NCI-H1417 treated with DMSO at 0.1 percent for 48 hours (cell line): ENCODE data around the gene ISL1.
A peak's percentile ranks its signal among the peaks of the same experiment; 100 is the strongest.

Experiments used
- DNase-seq: peaks from one replicate; lab custom pipeline; 2025; lab: John Stamatoyannopoulos, UW

The ISL1 gene

DNA sequence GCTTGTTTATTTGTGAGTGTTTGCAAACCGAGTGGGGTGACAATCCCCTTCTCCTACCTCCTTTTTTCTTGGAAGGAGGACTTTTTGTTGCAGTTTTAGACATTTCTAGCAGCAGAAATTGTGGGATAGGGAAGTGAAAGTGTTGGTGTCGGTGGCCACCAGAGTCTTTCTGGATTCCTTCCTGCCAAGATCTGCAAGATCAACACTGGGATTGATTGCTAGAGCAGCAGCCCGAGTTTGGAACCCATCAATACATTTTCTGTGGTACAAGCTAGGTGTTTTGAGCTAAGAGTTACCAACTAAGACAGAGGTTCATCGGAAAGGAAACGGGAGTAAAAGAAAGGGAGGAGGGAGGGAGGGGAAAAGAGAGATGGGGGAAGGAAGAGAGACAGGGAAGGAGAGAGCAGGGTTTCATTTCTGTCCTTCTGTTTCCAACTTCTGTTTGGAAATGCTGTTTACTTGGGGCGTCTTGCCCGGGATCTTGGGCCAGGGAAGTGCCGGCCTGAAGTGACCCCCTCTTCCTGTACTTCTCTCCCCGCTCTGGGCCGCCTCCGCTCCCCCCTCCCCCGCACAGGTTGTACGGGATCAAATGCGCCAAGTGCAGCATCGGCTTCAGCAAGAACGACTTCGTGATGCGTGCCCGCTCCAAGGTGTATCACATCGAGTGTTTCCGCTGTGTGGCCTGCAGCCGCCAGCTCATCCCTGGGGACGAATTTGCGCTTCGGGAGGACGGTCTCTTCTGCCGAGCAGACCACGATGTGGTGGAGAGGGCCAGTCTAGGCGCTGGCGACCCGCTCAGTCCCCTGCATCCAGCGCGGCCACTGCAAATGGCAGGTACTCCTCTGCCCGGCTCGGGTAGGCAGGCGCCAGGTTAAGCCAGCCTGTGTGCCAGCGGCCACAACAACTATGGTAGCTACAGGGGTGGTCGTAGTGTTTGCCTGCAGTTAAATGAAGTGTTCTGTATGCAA is 4.0 kb downstream of the ISL1 start:
- DNase-seq: no peak

DNA sequence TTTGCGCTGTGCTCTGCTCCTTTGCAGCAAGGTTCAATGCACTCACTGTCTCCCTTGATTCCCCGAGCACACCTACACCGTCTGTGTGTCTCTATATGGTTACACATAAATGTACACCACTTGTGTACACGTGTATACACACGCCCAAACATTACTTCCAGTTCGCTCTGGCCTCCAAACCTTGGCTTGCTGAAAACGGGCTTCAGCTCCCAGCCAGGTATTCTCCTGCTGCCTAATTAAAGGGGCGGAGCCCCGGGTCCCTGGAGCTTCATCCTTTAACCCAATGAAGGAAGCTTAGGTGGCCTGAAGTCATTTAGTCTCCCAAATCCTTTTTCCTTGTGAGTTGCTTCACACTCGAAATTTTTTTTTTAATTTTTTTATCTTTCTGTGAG is 4.6 kb downstream of the ISL1 start:
- peak; percentile 23 for DNase-seq

DNA sequence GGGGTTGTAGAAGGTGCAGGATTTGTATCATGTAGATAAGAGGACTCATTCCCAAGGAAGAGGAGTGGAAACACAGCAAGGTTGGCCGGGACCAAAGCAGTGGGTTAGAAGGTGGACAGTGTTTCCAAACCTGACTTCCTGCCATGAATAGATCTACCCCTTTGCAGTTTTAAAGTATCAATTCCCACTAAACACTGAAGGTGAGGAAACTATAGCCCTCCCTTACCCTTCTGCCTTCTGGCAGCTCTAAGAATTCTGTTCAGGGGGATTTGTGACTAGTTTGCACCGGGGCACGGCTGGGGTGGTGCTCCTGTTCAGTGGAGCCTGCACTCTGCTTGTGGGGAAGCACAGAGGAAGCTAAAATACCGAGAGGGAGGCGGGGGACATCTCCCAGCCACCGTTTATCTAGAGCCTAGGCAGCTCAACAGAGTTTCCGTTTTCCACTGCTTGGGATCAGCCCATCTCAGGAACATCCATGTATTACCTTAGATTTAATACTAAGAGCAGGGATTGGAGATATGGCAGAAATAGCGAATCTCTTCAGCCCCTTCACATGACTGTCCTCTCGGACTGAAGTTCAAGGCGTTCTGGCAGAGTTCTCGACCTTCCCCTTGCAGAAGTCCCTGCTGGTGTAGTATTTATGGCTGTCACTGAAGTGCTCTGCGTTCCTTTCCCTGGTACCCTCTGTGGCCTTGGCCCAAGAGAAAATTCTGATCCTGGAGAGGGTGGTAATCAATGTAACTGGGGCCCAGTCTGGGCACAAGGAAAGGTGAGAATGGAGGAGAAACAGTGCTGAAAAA is 5.4 kb downstream of the ISL1 start:
- no peak for DNase-seq

- DNase-seq: no peak
Measured at GRCh38 chr5:51389288-51389576, 6.0 kb downstream of the ISL1 start.

GRCh38 chr5:51389577-51390463 is 6.6 kb downstream of the ISL1 start:
- DNase-seq: no peak

- DNase-seq: no peak
Measured at GRCh38 chr5:51391175-51391574, 7.9 kb downstream of the ISL1 start.

DNA sequence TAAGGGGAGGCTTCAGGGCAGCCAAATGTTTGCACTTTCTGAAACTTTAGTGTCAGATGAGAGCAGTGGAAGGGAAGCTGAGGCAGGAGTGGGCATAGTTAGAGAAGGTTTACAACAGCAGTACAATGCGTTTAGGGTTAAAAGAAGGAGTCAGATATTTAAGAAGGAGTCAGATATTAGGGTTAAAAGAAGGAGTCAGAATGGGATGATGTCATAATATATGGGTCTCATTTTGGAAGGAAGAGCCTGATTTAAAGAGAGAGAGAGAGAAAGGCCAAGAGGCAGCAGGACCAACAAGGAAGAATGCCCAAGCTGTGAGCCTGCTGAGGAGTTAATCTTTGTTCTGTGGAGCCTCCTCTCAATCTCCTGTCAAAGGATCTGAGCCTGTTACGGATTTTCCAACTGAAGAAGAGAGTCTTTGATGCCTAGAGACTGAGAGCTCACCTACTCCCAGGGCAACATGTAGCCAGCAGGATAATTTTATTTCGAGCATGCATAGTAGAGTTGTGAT is 9.5 kb downstream of the ISL1 start:
- no peak for DNase-seq

- no peak for DNase-seq
Measured at GRCh38 chr5:51394609-51395008, 11.4 kb downstream of the ISL1 start.

GRCh38 chr5:51395245-51395644 is 12.0 kb downstream of the ISL1 start:
- DNase-seq: no peak

DNA sequence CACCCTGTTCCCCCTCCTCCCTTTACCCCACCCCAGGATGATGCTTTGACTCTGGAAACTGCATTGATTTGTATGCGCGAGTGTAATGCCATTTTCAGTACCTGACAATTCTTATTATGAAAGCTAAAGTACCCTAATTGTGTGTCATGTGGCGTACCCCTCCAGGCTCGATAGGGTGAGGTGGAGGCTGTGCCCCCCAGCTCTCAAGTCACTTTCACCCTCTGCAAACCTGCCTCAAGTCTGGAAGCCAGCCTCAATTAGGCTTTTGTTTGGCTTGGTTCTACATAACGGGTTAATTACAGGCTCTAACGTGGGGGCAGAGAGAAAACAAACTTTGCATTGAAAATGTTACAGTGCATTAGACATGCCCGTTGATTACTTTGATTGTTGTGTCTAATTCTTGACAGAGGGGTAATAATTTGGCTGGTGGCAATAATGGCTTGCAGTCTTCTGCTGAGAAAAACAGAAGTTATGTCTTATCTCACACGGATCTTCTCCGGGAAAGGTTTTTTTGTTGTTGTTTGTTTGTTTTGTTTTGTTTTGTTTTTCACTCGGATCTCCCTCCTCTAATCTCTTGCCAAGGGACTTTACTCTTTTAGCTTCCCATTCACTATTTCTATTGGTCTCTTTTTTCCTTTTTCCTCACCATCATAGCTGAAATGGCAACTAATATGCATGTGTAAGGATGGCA is 12.6 kb downstream of the ISL1 start:
- peak; percentile 45 for DNase-seq

- no peak for DNase-seq
Measured at GRCh38 chr5:51396797-51397196, 13.5 kb downstream of the ISL1 start.

GRCh38 chr5:51397996-51398395 is 14.7 kb downstream of the ISL1 start:
- no peak for DNase-seq

DNA sequence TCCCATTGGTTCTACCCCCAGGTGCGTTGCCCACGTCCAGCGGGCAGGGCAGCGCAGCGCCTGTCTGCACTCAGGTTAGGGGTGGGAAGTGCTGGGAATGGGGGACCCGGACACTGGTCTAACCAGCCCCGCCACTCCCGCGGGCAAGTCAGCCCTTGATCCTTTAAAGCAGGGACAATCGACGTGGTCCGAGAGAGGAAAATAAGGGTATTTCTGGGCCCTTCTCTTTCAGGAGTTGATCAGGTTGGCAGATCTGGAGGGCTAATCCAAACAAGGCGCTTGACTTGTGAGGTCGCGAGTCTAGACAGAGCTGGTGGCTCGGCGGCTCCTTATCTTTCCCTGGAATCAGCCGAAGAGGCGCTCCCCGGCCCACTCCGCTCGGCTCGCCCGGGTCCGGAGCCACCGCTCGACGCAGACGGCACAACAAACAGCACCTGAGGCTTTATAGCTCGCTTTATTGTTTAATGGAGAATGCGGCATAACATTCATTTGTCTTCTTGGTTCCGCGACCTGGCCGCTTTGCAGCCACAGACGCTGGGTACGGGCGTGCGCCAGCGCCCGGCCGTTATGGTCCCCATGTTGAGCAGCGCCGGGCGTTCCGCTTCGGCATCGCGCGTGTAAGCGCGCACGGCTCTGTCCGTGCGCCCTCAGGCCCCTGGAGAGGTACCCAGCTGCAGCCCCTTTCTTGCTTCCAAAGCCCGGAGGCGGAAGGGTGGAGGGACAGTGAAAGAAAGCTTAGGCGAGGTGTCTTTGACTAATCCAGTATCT is 15.8 kb downstream of the ISL1 start:
- DNase-seq: no peak

GRCh38 chr5:51399643-51400006 is 16.4 kb downstream of the ISL1 start:
- DNase-seq: no peak

DNA sequence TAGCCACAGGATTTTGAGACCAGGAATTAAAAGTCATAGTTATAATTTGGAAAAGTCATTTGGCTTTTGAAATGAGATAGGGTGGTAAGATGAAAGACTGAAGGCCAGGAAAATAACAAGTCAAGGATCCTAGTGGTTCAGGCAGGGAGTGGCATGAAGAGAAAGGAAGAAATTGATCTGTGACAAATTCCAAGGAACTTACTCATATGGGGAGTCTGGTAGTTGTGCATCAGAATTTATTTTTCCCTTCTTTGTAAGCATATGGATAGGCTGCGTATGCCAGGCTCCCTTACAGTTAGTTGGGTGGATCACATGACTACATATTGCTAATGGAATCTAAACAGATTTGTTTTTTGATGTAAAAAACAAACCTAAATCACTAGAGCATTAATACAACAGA is 21.0 kb downstream of the ISL1 start:
- no peak for DNase-seq

DNA sequence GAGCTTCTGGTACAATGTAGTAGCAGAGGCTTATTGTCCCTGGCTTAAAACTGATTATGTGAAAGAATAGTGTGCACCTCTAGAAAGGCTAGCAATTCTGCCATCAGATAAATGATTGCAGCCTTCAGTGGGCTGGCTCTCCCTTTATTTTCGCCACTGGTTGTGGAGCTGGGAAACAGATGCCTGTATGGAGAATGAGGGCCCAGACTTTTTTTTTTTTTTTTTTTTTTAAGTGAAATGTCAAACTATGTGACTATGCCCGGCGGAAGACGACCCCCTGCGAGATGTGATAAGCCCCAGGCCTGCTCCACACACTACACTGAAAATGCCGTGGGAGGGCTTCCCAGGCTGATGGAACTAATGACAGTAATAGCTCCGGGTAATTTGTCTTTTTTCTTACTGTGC is 28.7 kb downstream of the ISL1 start:
- DNase-seq: no peak

GRCh38 chr5:51414516-51414915 is 31.3 kb downstream of the ISL1 start:
- DNase-seq: no peak

DNA sequence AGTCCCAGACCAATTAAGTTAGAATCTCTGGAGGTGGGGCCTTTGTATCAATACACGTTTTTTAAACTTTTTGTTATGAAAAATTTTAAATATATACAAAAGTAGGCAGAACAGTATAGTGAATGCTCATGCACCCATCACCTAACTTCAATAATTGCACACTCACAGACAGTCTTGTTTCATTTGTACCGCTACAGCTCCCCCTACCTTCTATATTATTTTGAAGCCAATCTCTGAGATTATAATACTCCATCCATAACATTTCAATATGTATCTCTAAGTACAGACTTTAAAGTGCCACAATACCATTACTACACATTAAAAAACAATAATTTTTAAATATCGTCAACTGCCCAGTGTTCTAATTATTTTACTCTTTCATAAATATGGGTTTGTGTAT is 32.9 kb downstream of the ISL1 start:
- no peak for DNase-seq

- DNase-seq: no peak
Measured at GRCh38 chr5:51433052-51433710, 49.9 kb downstream of the ISL1 start.

DNA sequence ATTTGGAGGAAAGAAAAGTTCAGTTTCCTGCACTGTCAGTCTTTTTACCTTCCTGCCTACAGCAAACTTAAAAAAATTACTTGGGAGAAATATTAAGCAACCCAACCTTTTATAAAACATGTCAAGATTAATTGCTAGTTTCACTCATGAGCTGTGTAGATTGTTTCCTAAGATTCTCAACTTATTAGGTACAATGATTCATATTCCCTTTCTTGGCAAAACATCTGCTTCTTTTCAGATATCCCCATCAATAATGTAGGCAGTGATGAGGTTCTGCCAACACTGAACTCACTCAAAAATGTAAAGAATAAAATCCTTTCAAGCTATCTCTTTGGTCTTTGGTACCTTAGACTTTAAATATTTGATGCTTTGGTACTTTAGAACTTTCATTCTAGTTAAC is 56.0 kb downstream of the ISL1 start:
- no peak for DNase-seq
